ENCODE results near the gene PLXNA2.

The PLXNA2 gene

GRCh38 chr1:208151728-208152598 lies 92.2 kb downstream of the PLXNA2 start:
- Histone ChIP-seq H3K36me3 (ENCODE audit: low read depth) (no peaks in the 10 kb centered on the region), H3K27me3 (ENCODE audit: insufficient read depth, poor library complexity, severe bottlenecking) (no peaks in the 10 kb centered on the region), H3K4me3 (ENCODE audit: severe bottlenecking) (no peak overlapping the region), H3K4me1 (ENCODE audit: insufficient read depth, poor library complexity, severe bottlenecking) (no peaks in the 10 kb centered on the region), H3K9me3 (ENCODE audit: severe bottlenecking) (no peaks in the 10 kb centered on the region), H3K27ac (ENCODE audit: poor library complexity, severe bottlenecking) (no peak overlapping the region)
- ATAC-seq (ENCODE audit: low read depth): no peak
- no peak for DNase-seq (ENCODE audit: low spot score)
- no peak for TF ChIP-seq CTCF (IDR thresholded peaks at IDR 0.05; ENCODE audit: poor library complexity, severe bottlenecking)

GRCh38 chr1:208150833-208151458 lies 93.2 kb downstream of the PLXNA2 start:
- Histone ChIP-seq H3K36me3 (ENCODE audit: low read depth) (no peaks in the 10 kb centered on the region), H3K4me1 (ENCODE audit: insufficient read depth, poor library complexity, severe bottlenecking) (no peaks in the 10 kb centered on the region), H3K4me3 (ENCODE audit: severe bottlenecking) (no peak overlapping the region), H3K27ac (ENCODE audit: poor library complexity, severe bottlenecking) (no peak overlapping the region), H3K9me3 (ENCODE audit: severe bottlenecking) (no peaks in the 10 kb centered on the region), H3K27me3 (ENCODE audit: insufficient read depth, poor library complexity, severe bottlenecking) (no peaks in the 10 kb centered on the region)
- no peak for DNase-seq (ENCODE audit: low spot score)
- TF ChIP-seq CTCF (IDR thresholded peaks at IDR 0.05; ENCODE audit: poor library complexity, severe bottlenecking): no peak
- ATAC-seq (ENCODE audit: low read depth): no peak

GRCh38 chr1:208149776-208150514 lies 94.2 kb downstream of the PLXNA2 start:
- no peak for ATAC-seq (ENCODE audit: low read depth)
- no peak overlapping the region for H3K4me3 ChIP-seq (ENCODE audit: severe bottlenecking)
- no peak overlapping the region for H3K27ac ChIP-seq (ENCODE audit: poor library complexity, severe bottlenecking)
- no peak for DNase-seq (ENCODE audit: low spot score)
- H3K27me3 ChIP-seq (ENCODE audit: insufficient read depth, poor library complexity, severe bottlenecking): no peaks in the 10 kb centered on the region
- H3K4me1 ChIP-seq (ENCODE audit: insufficient read depth, poor library complexity, severe bottlenecking): no peaks in the 10 kb centered on the region
- TF ChIP-seq CTCF (IDR thresholded peaks at IDR 0.05; ENCODE audit: poor library complexity, severe bottlenecking): no peak
- H3K9me3 ChIP-seq (ENCODE audit: severe bottlenecking): no peaks in the 10 kb centered on the region
- H3K36me3 ChIP-seq (ENCODE audit: low read depth): no peaks in the 10 kb centered on the region

- TF ChIP-seq CTCF (IDR thresholded peaks at IDR 0.05; ENCODE audit: poor library complexity, severe bottlenecking): no peak
- H3K36me3 ChIP-seq (ENCODE audit: low read depth): no peaks in the 10 kb centered on the region
- no peaks in the 10 kb centered on the region for H3K9me3 ChIP-seq (ENCODE audit: severe bottlenecking)
- ATAC-seq (ENCODE audit: low read depth): no peak
- H3K27me3 ChIP-seq (ENCODE audit: insufficient read depth, poor library complexity, severe bottlenecking): no peaks in the 10 kb centered on the region
- H3K4me1 ChIP-seq (ENCODE audit: insufficient read depth, poor library complexity, severe bottlenecking): no peaks in the 10 kb centered on the region
- DNase-seq (ENCODE audit: low spot score): no peak
- H3K4me3 ChIP-seq (ENCODE audit: severe bottlenecking): no peak overlapping the region
- no peak overlapping the region for H3K27ac ChIP-seq (ENCODE audit: poor library complexity, severe bottlenecking)
Measured at GRCh38 chr1:208149213-208149612, 95.0 kb downstream of the PLXNA2 start.
